Lung microvascular endothelial cell (primary cell): ENCODE data around the gene ASAP2. TPM values are rescaled to one million over a fixed set of nuclear protein-coding genes. Genes with fewer than 3 reads are reported as not detected.

Experiments used
- DNase-seq, 2 donors: peaks; one replicate each; pipeline versions ENCODE4 v3.0.0 to v3.0.0-alpha.2; 2010; ENCODE audit warnings: low read depth in 2 of 2
- total RNA-seq: library from RNA; depleted of rRNA; stranded (reverse); fragments of >200 nt; gene quantifications from 2 replicates; pipeline ENCODE4 v1.2.1, GENCODE V29; 2014

ASAP2 gene
- 26.2 and 28.8 TPM in 2 replicates for total RNA-seq

GRCh38 chr2:9205963-9206948, at the start of gene ASAP2:
Gene ASAP2 (plus strand): TSS chr2:9206812. CDS start chr2:9207105, 293 bp downstream.
- peak; percentile 78 to 83 for DNase-seq

GRCh38 chr2:9158786-9159779, 47.5 kb upstream of the ASAP2 start:
- no peak for DNase-seq

- no peak for DNase-seq
Observed at GRCh38 chr2:9160732-9161131, 45.9 kb upstream of the ASAP2 start.

GRCh38 chr2:9162841-9163240, 43.8 kb upstream of the ASAP2 start:
- DNase-seq: no peak

GRCh38 chr2:9163306-9164111, 43.1 kb upstream of the ASAP2 start:
- DNase-seq: no peak

- no peak for DNase-seq
Observed at GRCh38 chr2:9164112-9164608, 42.5 kb upstream of the ASAP2 start.

- no peak for DNase-seq
Observed at GRCh38 chr2:9165625-9166024, 41.0 kb upstream of the ASAP2 start.

GRCh38 chr2:9166579-9167377, 39.8 kb upstream of the ASAP2 start:
- DNase-seq: no peak

- no peak for DNase-seq
Observed at GRCh38 chr2:9167718-9168657, 38.6 kb upstream of the ASAP2 start.

GRCh38 chr2:9168821-9169221, 37.8 kb upstream of the ASAP2 start:
- DNase-seq: no peak

GRCh38 chr2:9169349-9170107, 37.1 kb upstream of the ASAP2 start:
- no peak for DNase-seq

GRCh38 chr2:9170458-9171130, 36.0 kb upstream of the ASAP2 start:
- no peak for DNase-seq

GRCh38 chr2:9174771-9175437, 31.7 kb upstream of the ASAP2 start:
- DNase-seq: peak; percentile 24 to 84

GRCh38 chr2:9178110-9178903, 28.3 kb upstream of the ASAP2 start:
- no peak for DNase-seq

- DNase-seq: peak; percentile 60 to 82
Observed at GRCh38 chr2:9178904-9179571, 27.6 kb upstream of the ASAP2 start.
